PC-3 (cell line): ENCODE data around the gene MDFIC. TPM values are rescaled to one million over a fixed set of nuclear protein-coding genes. Genes with fewer than 3 reads are reported as not detected.

Experiments
- ATAC-seq: fragments of 200-7000 bp; cut with Tn5 transposase; 2 replicates; pipeline ENCODE4 v1.9.1; 2020; ENCODE audit warnings: mild to moderate bottlenecking, moderate library complexity
- BruUV-seq: library from RNA; stranded (reverse); fragments of 400-500 nt; replicated peaks from 2 replicates; lab custom pipeline; 2021; lab: Mats Ljungman, UMichigan
- CTCF ChIA-PET: fragments of 300-600 bp; sonication (Branson Sonifier 250); formaldehyde crosslinking; loops from one replicate; lab custom pipeline; 2022; ENCODE audit warnings: antibody characterized with exemption; lab: Charles Lee
- POLR2A ChIA-PET: fragments of 300-600 bp; sonication (Branson Sonifier 250); formaldehyde crosslinking; loops from one replicate; lab custom pipeline; 2022; ENCODE audit warnings: antibody characterized with exemption; ENCODE audit not compliant: unreplicated experiment; lab: Charles Lee
- DNase-seq: peaks from one replicate; pipeline ENCODE4 v3.0.0-alpha.2; 2015
- H2AFZ ChIP-seq: fragments of 300-600 bp; sonication (generic); 2 replicates; pipeline ENCODE4 v1.6.0; 2016; ENCODE audit warnings: antibody characterized with exemption, low read length
- H3F3A ChIP-seq: fragments of 300-600 bp; sonication (generic); one replicate; pipeline ENCODE4 v1.6.0; 2017; ENCODE audit warnings: antibody characterized with exemption, low read length, control low read depth, mild to moderate bottlenecking; ENCODE audit not compliant: unreplicated experiment
- H3K27ac ChIP-seq: fragments of 300-600 bp; sonication (generic); 2 replicates; pipeline ENCODE4 v1.5.1; 2016; ENCODE audit warnings: mild to moderate bottlenecking, low read length
- H3K27me3 ChIP-seq: fragments of 300-600 bp; sonication (generic); 2 replicates; pipeline ENCODE4 v1.6.1; 2016; ENCODE audit warnings: low read length, mixed read lengths
- H3K36me3 ChIP-seq: fragments of 300-600 bp; sonication (generic); 2 replicates; pipeline ENCODE4 v1.6.1; 2016; ENCODE audit warnings: low read depth, mixed run types, low read length, mixed read lengths
- H3K4me1 ChIP-seq: fragments of 300-600 bp; sonication (generic); 2 replicates; pipeline ENCODE4 v1.5.1; 2016; ENCODE audit warnings: low read length; ENCODE audit not compliant: insufficient read depth
- H3K4me2 ChIP-seq: fragments of 300-600 bp; sonication (generic); 2 replicates; pipeline ENCODE4 v1.6.0; 2016; ENCODE audit warnings: low read length
- H3K4me3 ChIP-seq: fragments of 300-600 bp; sonication (generic); 2 replicates; pipeline ENCODE4 v1.5.1; 2016; ENCODE audit warnings: mild to moderate bottlenecking, low read length, mixed read lengths
- H3K79me2 ChIP-seq: fragments of 300-600 bp; sonication (generic); 2 replicates; pipeline ENCODE4 v1.6.1; 2017; ENCODE audit warnings: low read length, mixed read lengths
- H3K9ac ChIP-seq: fragments of 300-600 bp; sonication (generic); 2 replicates; pipeline ENCODE4 v1.6.0; 2016; ENCODE audit warnings: mild to moderate bottlenecking, low read length
- H3K9me2 ChIP-seq: fragments of 300-600 bp; sonication (generic); replicated peaks from 2 replicates; pipeline ENCODE4 v1.6.1; 2016; ENCODE audit warnings: mixed run types, low read length, mixed read lengths
- H3K9me3 ChIP-seq: fragments of 300-600 bp; sonication (generic); 2 replicates; pipeline ENCODE4 v1.6.1; 2016; ENCODE audit warnings: low read length, mixed read lengths
- H4K20me1 ChIP-seq: fragments of 300-600 bp; sonication (generic); 2 replicates; pipeline ENCODE4 v1.6.1; 2016; ENCODE audit warnings: low read length, mixed read lengths
- EZH2 ChIP-seq: fragments of 300-600 bp; sonication (generic); IDR thresholded peaks from one replicate; pipeline ENCODE4 v1.6.1; 2017; ENCODE audit warnings: antibody characterized with exemption, mild to moderate bottlenecking, low read length; ENCODE audit not compliant: unreplicated experiment
- EZH2phosphoT487 ChIP-seq: fragments of 300-600 bp; sonication (generic); IDR thresholded peaks from 2 replicates; pipeline ENCODE4 v1.6.1; 2018; ENCODE audit warnings: mild to moderate bottlenecking, antibody characterized with exemption, low read length, borderline replicate concordance
- intact Hi-C: fragments of 100-400 bp; cut with micrococcal nuclease; formaldehyde crosslinking; loops from 2 replicates; pipeline ENCODE4 v1.9.0; 2023
- total RNA-seq: library from RNA; depleted of rRNA; stranded (reverse); fragments of >200 nt; gene quantifications from 2 replicates; pipeline ENCODE4 v1.2.3, GENCODE V29; 2014
- TF ChIP-seq, protein P1 (sequence below): fragments of 300-600 bp; sonication (generic); conservative IDR thresholded peaks from 2 replicates; pipeline ENCODE4 v1.5.1; 2017; ENCODE audit warnings: antibody characterized with exemption, low read depth, mild to moderate bottlenecking, low read length

Gene MDFIC
- total RNA-seq, 1 experiment from 2014 or later: 33.9 TPM

DNA sequence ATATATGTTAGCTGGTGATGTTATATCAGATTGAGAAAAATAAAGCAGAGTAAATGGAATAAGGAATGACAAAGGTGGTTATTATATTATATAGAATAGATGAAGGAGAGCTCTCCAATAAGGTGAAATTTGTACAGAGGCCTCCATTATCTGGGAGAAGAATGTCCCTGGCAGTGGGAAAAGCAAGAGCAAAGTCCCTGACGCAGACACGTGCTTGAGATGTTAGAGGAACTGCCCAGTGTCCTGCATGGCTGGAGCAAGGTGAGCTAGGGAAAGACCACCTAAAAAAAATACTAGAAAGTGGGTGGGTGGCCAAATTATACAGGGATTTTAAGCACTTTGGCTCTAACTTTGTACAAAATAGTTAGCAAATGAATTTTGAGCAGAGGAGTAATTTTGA is 120.7 kb downstream of the MDFIC start:
- Histone ChIP-seq H3F3A (no peaks in the 10 kb centered on the region), H3K27ac (no peak overlapping the region), H2AFZ (no peak overlapping the region), H3K9ac (no peak overlapping the region), H3K4me2 (no peak overlapping the region), H3K36me3 (no peaks in the 10 kb centered on the region), H3K4me3 (no peak overlapping the region), H3K79me2 (no peaks in the 10 kb centered on the region), H3K4me1 (0 out of 2 replicates have a peak, but pooled peaks cover 3% of the 10 kb centered on the region), H3K9me3 (no peaks in the 10 kb centered on the region), H4K20me1 (no peaks in the 10 kb centered on the region), H3K27me3 (no peaks in the 10 kb centered on the region), H3K9me2 (no peaks in the 10 kb centered on the region)
- ChIA-PET POLR2A (no interaction called here), CTCF (no interaction called here)
- DNase-seq: no peak
- intact Hi-C loops: no loop called here
- TF ChIP-seq EZH2phosphoT487 (no peak), EZH2 (no peak)
- TF ChIP-seq, protein P1, sequence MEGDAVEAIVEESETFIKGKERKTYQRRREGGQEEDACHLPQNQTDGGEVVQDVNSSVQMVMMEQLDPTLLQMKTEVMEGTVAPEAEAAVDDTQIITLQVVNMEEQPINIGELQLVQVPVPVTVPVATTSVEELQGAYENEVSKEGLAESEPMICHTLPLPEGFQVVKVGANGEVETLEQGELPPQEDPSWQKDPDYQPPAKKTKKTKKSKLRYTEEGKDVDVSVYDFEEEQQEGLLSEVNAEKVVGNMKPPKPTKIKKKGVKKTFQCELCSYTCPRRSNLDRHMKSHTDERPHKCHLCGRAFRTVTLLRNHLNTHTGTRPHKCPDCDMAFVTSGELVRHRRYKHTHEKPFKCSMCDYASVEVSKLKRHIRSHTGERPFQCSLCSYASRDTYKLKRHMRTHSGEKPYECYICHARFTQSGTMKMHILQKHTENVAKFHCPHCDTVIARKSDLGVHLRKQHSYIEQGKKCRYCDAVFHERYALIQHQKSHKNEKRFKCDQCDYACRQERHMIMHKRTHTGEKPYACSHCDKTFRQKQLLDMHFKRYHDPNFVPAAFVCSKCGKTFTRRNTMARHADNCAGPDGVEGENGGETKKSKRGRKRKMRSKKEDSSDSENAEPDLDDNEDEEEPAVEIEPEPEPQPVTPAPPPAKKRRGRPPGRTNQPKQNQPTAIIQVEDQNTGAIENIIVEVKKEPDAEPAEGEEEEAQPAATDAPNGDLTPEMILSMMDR: no peak
- BruUV-seq: no TSS peak
- no peak for ATAC-seq

DNA sequence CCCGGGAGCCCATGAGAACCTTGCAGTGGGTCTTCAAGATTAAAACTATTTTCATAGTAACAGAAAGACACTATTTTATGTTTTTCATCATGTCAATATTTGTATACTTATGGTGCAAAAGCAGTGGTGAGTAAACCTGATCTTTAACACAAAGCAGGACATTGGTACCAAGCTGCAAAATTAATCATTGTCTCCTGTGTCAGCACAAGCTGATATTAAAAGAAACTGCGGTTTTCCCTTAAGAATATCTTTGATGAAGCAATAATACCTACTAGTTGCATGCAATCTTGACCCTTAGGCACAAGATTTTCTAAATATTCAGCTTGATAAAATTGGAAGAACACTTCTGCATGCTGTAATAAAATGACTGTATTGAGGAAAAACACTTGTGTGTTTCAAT is 121.7 kb downstream of the MDFIC start:
- CTCF ChIA-PET: interaction anchor here (0.5 kb wide), 1 partner anchor 32 kb away, joined by 3 read pairs; no protein-coding TSS in a partner anchor
- no peak for ATAC-seq
- no peaks in the 10 kb centered on the region for H3K9me3 ChIP-seq
- H3K9ac ChIP-seq: no peak overlapping the region
- no peaks in the 10 kb centered on the region for H3F3A ChIP-seq
- H3K4me1 ChIP-seq: no peaks in the 10 kb centered on the region
- no peak for DNase-seq
- H2AFZ ChIP-seq: no peak overlapping the region
- H4K20me1 ChIP-seq: no peaks in the 10 kb centered on the region
- intact Hi-C loops: no loop called here
- TF ChIP-seq EZH2 (no peak), EZH2phosphoT487 (no peak)
- TF ChIP-seq, protein P1: no peak
- no peak overlapping the region for H3K4me3 ChIP-seq
- no peaks in the 10 kb centered on the region for H3K9me2 ChIP-seq
- H3K79me2 ChIP-seq: no peaks in the 10 kb centered on the region
- no TSS peak for BruUV-seq
- no peaks in the 10 kb centered on the region for H3K27me3 ChIP-seq
- POLR2A ChIA-PET: no interaction called here
- H3K36me3 ChIP-seq: no peaks in the 10 kb centered on the region
- no peak overlapping the region for H3K4me2 ChIP-seq
- H3K27ac ChIP-seq: no peak overlapping the region

DNA sequence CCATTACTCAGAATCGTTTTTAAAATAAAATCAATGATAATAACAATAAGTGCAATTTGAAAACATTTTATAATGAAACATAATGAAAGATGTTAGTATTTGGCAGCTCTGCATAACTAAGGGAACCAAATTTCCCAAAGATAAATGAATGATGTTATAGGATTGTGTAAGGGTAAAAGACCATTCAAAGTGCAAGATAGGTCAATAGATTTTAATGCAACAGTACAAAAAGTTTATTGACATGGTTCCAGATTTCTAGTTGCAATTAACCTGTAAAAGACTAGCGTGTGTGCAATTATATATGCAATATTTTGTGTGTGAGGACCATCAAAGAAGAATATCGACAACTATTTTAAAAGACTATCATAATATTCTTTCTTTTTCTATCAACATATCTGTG is 122.3 kb downstream of the MDFIC start:
- Histone ChIP-seq H2AFZ (no peak overlapping the region), H3K9ac (no peak overlapping the region), H3K4me2 (no peak overlapping the region), H3K27ac (no peak overlapping the region), H3K36me3 (no peaks in the 10 kb centered on the region), H3K4me1 (no peaks in the 10 kb centered on the region), H3K27me3 (no peaks in the 10 kb centered on the region), H3F3A (no peaks in the 10 kb centered on the region), H3K79me2 (no peaks in the 10 kb centered on the region), H3K9me3 (no peaks in the 10 kb centered on the region), H3K4me3 (no peak overlapping the region), H3K9me2 (no peaks in the 10 kb centered on the region), H4K20me1 (no peaks in the 10 kb centered on the region)
- DNase-seq (no peak), ATAC-seq (no peak)
- TF ChIP-seq EZH2phosphoT487 (no peak), EZH2 (no peak)
- TF ChIP-seq, protein P1: no peak
- BruUV-seq: no TSS peak
- ChIA-PET POLR2A (no interaction called here), CTCF (interaction anchor here (0.5 kb wide), 1 partner anchor 31 kb away, joined by 3 read pairs; no protein-coding TSS in a partner anchor)
- intact Hi-C loops: no loop called here
